GM12891 (cell line): ENCODE results near the gene SPON1.

ENCODE experiments used
- POLR2A ChIP-seq: IDR thresholded peaks from 2 replicates; pipeline ENCODE4 v1.6.1; 2011; ENCODE audit warnings: low read depth, low read length, control low read depth
- POLR2AphosphoS5 ChIP-seq: IDR thresholded peaks from 2 replicates; pipeline ENCODE4 v1.6.1; 2011; ENCODE audit warnings: low read depth, low read length, control low read depth
- POU2F2 ChIP-seq: IDR thresholded peaks from 2 replicates; pipeline ENCODE4 v1.6.1; 2011; ENCODE audit warnings: low read depth, mild to moderate bottlenecking, control low read depth, low read length, moderate library complexity
- TAF1 ChIP-seq: IDR thresholded peaks from 2 replicates; pipeline ENCODE4 v1.6.1; 2011; ENCODE audit warnings: low read depth, low read length, control low read depth

DNA sequence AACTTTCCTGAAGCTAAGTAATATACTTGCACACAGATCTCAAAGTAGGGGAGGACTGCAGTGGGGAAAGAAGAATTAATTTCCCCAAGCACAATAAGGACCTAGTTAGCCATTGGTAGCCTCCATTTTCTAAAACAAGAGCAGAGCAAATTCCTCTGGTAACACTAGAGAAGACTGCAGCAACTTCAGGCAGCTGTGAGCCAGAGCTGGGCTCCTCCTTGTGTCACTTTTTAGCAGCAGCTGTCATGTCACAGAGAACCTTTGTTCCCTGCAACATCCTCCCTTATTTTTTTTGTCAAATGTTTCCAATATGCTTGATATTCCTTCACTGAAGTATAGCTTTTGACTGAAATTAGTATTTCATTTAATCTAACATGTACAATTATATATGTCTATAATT, 342.1 kb downstream of the SPON1 start:
- TF ChIP-seq POLR2A (no peak), POLR2AphosphoS5 (no peak), TAF1 (no peak), POU2F2 (no peak)
